ENCODE results near the gene GPC5. TPM values are rescaled to one million over a fixed set of nuclear protein-coding genes. Genes with fewer than 3 reads are reported as not detected.

GPC5 gene
- total RNA-seq, 1 experiment from 2014 or later = 0.15 TPM

- Histone ChIP-seq H3K79me2 (ENCODE audit: insufficient read depth, low read length) (no peaks in the 10 kb centered on the region), H4K8ac (replicated peaks; ENCODE audit: insufficient read length, low read depth, low read length) (no peak overlapping the region), H2BK12ac (ENCODE audit: insufficient read length, low read depth, low read length) (no peak overlapping the region), H3K79me1 (ENCODE audit: insufficient read depth, low read depth, low read length, poor library complexity, severe bottlenecking) (no peaks in the 10 kb centered on the region), H3K4me1 (ENCODE audit: insufficient read depth, low read length) (no peaks in the 10 kb centered on the region), H3K27ac (ENCODE audit: insufficient read length, low read depth, low read length) (no peak overlapping the region), H3K56ac (ENCODE audit: insufficient read length, low read depth, low read length) (no peak overlapping the region), H3K4ac (ENCODE audit: low read depth, low read length) (no peak overlapping the region), H4K5ac (ENCODE audit: insufficient read length, low read depth, low read length) (no peak overlapping the region), H4K91ac (ENCODE audit: insufficient read length, low read depth, low read length) (no peak overlapping the region), H3K9me3 (ENCODE audit: control insufficient read depth, low read depth, low read length) (no peaks in the 10 kb centered on the region), H3K14ac (ENCODE audit: insufficient read depth, low read length) (no peak overlapping the region), H2AK5ac (ENCODE audit: insufficient read length, low read length) (no peak overlapping the region), H3K27me3 (ENCODE audit: insufficient read depth, low read length) (no peaks in the 10 kb centered on the region), H3K23me2 (ENCODE audit: insufficient read length, low read depth, low read length, poor library complexity, severe bottlenecking) (no peaks in the 10 kb centered on the region), H3T11ph (ENCODE audit: low read length) (no peak overlapping the region), H2BK15ac (ENCODE audit: low read depth, low read length) (no peak overlapping the region), H4K20me1 (ENCODE audit: control insufficient read depth, insufficient read depth, insufficient read length) (no peaks in the 10 kb centered on the region), H2BK120ac (ENCODE audit: low read depth, low read length, poor library complexity, severe bottlenecking) (no peak overlapping the region), H3K23ac (ENCODE audit: insufficient read length, low read depth, low read length) (no peak overlapping the region), H3K4me2 (ENCODE audit: insufficient read depth, insufficient read length, low read length) (no peak overlapping the region), H2BK5ac (ENCODE audit: insufficient read length, low read length) (no peak overlapping the region), H2AFZ (ENCODE audit: low read length) (no peak overlapping the region), H3K18ac (ENCODE audit: insufficient read length, low read depth, low read length) (no peak overlapping the region), H3K9ac (ENCODE audit: extremely low read depth, insufficient read length, low read length) (no peak overlapping the region), H2BK20ac (ENCODE audit: low read depth, low read length, poor library complexity, severe bottlenecking) (no peak overlapping the region)
- DNase-seq = no peak
- Mint-ChIP-seq H3K36me3 (ENCODE audit: insufficient read depth in 1 of 3, low read depth in 3 of 3) (peaks cover 11 to 24% (median 19%) of the 10 kb centered on the region in 3 experiments), H3K9me3 (peaks cover 23 to 26% of the 10 kb centered on the region in 2 experiments), H3K27me3 (ENCODE audit: low read depth) (no peaks in the 10 kb centered on the region), H3K27ac (no peak overlapping the region), H3K4me1 (no peaks in the 10 kb centered on the region), H3K4me3 (no peak overlapping the region)
- no CpG with 5 or more reads among the region's 1 CpG for WGBS (ENCODE audit: extremely low coverage, insufficient read length, low lambda C conversion rate)
- no peak for TF ChIP-seq CTCF (conservative IDR thresholded peaks at IDR 0.05)
These were observed 956.2 kb downstream of the GPC5 start for GRCh38 chr13:92354583-92354982.

Measured in H9 (cell line).